ENCODE measurements around the gene NLGN2.
A peak's percentile ranks its signal among the peaks of the same experiment; 100 is the strongest.

The NLGN2 gene

DNA sequence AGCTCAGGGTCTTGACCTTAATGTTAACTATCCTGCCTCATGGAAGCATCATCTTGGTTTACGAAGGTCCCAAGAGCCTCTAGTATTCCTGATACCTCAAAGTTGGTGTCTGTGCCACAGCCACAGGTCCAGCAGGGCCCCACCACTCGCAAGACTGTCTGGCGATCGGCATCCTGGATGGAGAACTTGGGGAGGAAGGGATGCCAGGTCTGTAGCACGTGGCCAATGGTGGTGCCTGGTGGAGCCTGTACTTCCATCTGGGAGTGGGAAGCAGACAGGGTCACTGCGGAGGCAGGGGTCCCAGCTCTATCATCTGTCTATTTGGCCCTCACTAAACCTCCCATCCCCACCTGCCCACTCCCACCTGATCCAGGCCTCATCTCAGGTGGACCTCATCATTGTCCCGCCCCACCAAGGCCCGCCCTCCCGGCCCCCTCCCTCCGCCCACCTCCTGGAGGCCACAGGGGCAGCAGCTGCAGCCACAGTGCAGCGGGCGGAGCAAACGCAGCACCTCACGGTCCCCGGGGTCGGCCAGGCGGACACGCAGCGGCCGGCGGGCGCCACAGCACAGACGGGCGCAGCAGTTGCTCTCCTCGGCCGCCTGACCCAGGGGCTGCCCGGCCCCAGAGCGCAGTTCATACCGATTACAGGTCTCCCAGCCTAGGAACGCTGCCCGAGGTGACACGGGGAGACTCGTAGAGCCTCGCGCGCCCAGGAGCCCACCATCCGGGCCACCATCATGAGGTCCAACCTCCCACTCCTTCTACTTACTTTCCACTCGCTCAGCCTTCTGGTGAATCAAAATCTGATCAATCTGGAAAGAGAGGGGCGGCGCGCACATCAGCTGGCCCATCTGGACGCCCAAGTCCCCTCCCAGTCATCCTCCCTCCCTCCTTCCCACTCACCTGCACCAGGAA is 14.7 kb upstream of the NLGN2 start:
- DNase-seq (ENCODE audit: low read depth, low spot score), result no peak

DNA sequence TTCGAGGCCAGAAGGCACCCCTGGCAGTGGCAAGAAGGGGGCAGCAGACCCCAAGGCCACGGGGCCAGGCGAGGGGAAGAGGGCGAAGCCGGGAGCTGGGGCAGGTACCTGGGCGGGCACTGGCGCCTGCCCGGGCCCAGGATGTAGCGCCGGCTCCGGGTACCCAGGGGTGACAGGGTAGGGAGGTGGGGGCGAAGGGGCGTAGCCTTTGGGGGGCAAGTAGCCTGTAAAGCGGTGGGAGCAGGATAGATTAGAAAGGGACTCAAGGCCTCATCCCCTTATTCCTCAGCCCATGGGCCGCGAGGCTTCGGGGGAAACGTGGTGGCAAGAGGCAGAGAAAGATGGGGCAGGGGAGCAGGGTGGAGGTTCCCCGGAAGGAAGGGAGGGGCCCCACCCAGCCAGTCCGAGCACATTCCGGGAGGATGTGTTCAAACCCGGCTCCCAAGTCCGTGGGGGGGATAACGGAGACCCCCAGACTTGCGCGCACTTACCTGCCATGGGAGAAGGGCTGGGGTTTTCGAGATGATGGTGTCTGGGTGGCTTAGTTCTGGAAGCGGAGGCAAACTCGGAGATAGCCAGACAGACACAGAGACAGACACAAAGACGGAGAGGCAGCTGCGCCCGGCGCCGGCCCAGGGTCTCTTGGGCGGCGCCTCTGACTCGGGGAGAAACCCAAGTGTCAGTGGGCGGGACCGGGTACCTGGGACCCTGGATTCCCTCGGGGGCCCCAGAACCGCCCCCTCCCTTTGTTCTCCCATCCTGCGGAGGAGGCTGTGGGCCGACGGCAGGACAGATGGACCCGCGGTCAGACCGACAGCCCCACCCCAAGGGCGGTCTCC is 13.8 kb upstream of the NLGN2 start:
- peak; percentile 39 for DNase-seq (ENCODE audit: low read depth, low spot score)

DNA sequence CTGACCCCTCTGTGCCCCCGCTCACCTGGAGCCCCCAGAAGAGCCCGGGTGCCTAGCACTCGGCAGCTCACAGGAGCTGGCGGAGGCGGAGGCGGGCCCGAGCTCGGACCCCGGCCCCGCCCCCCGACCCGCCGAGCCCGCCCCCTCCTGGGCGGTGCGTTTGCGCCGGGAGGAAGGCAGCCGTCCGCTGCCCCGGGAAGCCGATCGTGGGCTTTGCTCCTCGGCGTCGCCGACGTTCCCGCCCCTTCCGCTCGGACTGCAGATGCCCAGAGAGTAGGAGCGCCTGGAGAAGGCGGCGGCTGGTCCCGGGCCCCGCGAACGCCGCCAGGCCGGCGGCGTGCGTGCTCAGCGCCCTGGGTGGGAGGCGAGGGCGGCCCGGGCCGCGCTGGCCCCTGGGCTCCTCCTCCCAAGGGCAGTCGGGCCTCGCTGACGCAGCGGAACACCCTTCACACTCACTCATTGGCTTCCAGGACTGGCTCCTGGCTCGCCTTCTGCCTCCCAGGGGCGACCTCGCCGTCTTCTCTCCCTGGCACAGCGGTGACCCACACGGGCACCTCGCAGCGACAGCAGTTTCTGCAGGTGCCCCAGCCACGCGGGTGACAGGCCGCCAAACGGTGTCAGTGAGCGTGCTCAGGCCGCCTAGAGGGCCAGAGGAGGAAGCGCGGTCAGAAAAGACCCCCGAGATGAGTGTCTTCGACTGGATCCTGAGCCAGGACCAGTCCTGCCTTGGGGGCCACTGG is 13.0 kb upstream of the NLGN2 start, which contains the start of gene PLSCR3:
Gene PLSCR3, minus strand, starts transcription at position 74 of the 740 bp plus-strand sequence. CDS start 415 bp downstream, outside the sequence.
- DNase-seq (ENCODE audit: low read depth, low spot score), result peak; percentile 94

DNA sequence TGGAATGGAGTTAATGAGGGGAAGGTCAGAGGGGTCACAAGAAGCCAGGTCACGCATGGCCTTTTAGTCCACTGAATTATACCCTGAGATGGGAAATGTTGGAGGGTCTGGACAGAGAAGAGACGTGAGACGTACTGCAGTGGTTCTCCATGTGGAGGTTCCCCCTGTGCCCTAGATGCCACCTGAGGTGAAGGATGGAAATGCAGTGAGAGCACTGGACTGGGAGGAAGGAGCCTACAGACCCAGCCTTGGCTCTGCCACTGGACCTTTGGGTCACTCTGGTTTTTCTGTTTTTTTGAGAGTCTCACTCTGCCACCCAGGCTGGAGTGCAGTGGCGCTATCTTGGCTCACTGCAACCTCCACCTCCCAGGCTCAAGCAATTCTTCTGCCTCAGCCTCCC is 11.5 kb upstream of the NLGN2 start:
- no peak for DNase-seq (ENCODE audit: low read depth, low spot score)

DNA sequence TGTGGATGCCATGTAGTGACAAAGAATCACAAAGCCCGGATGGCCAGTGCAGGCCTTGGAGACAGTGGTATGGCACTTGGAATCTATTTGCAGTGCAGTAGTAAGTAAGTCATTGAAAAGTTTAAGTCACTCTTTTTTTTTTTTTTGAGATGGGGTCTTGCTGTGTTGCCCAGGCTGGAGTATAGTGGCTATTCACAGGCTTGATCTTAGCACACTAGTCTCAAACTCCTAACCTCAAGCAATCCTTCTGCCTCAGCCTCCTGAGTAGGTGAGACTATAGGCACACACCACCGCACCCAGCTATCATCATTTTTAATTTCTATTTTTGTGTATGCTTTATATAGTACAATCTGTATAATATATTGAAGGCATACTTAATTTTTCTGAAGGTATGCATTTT is 9.0 kb upstream of the NLGN2 start:
- no peak for DNase-seq (ENCODE audit: low read depth, low spot score)

DNA sequence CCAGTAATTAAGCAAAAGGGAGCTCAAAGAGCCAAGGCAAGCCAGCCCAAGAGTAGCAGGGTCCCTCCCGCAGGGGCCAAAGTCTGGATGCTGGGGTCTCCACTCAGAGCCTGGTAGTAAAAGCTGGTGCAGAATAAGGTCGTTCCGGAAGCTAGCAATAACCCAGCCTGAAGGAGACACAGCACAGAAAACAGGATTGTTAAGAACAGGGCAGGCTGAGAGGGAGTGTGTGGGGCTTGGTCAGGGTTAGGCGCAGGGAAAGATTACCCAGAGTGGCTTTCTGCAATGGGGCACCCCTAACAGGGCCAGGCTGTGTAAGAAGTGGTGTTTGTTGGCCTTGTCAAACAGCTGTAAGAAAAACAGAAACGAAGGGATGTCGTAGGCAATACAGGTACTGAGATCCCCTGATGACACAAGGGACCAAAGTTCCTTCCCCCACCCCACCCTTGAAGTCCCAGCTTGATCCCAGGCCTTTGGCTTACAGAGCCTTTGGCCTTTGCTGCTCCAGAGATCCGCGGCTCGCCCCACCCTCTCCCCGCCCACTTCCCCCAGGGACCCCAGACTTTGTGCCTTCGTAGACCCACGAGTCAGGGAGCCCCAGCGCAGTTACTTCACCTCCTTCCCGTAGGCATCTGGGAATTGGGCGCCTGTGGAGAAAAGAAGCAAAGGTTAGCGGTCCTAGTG is 4.5 kb upstream of the NLGN2 start:
- no peak for DNase-seq (ENCODE audit: low read depth, low spot score)

DNA sequence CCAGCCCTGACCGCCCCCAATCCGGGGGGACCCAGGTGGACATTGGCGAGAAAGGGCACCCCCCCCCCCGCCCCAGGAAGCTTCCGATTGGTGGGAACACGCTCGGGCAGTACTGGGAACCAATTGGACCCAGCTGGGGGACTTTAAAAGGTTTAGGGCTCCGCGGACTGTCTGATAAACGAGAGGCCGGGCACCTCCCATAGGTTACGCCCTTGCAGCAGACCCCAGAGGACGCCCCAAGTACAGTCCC is 4.0 kb upstream of the NLGN2 start:
- no peak for DNase-seq (ENCODE audit: low read depth, low spot score)

DNA sequence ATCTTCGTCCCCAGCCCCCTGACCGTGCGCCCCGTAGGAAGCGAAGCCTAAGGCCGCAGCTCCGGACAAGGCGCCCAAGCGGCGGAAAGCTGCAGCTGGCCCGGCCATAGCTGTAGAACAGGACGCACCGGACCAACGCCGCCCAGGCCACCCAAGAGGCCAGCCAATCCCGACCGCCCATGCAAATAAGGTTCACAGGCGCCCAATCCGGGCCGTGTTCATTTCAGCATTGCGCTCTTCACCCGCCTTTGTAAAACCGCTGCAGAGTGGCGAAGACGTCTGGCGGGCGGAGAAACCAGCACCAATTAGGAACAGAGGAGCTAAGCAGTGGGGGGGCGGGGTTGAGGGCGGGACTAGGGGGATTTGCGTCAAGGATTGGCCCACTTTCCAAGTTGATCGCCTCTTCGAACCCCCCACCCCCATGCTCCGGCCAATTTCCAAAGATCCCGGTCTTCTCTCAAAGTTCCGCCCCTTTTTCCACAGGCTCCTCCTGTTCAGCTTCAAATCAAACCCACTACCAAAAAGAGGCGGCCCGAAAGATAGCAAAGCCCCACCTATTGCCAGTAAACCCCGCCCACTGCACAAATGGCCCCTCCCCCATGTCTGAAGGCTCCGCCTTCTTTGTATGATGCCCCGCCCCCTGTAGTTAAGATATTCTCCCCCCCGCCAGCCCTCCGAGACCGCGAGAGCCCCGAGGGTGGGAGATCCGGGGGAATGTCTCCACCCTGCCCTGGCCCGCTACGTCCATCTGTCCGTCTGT is 3.5 kb upstream of the NLGN2 start, which contains the start of gene TMEM256:
Gene TMEM256, minus strand, starts transcription at position 121 of the 760 bp plus-strand sequence. Its CDS starts 13 bp downstream, at position 108.
- DNase-seq (ENCODE audit: low read depth, low spot score), result peak; percentile 100

DNA sequence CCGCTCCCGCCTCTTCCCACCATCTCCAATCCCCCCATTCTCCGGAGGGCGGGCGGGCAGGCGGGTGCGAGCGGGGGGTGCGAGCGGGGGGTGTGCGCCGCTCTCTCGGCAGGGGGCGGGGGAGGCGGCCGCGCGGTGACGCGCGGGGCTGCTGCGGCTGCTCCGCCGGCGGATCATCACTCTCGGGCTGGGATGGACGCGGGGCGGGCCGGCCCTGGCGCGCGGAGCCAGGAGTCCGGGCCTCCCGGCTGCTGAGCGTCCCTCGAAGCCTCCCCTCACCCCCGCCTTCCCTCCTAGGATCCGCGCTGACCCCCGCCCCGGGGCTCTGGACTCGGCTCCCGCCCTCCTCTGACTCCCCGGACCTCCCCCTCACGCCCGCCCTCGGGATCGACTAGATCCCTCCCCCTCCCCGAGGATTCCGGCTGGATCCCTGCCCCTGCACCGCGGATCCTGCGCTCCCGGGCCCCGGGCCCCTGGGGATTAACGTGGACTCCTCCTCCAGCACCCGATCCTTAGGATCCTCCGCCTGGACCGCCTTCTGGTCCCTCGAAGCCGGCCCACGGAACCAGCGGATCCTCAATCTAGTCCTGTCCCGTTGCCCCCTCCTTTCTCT is 2.8 kb upstream of the NLGN2 start:
- DNase-seq (ENCODE audit: low read depth, low spot score), result no peak

DNA sequence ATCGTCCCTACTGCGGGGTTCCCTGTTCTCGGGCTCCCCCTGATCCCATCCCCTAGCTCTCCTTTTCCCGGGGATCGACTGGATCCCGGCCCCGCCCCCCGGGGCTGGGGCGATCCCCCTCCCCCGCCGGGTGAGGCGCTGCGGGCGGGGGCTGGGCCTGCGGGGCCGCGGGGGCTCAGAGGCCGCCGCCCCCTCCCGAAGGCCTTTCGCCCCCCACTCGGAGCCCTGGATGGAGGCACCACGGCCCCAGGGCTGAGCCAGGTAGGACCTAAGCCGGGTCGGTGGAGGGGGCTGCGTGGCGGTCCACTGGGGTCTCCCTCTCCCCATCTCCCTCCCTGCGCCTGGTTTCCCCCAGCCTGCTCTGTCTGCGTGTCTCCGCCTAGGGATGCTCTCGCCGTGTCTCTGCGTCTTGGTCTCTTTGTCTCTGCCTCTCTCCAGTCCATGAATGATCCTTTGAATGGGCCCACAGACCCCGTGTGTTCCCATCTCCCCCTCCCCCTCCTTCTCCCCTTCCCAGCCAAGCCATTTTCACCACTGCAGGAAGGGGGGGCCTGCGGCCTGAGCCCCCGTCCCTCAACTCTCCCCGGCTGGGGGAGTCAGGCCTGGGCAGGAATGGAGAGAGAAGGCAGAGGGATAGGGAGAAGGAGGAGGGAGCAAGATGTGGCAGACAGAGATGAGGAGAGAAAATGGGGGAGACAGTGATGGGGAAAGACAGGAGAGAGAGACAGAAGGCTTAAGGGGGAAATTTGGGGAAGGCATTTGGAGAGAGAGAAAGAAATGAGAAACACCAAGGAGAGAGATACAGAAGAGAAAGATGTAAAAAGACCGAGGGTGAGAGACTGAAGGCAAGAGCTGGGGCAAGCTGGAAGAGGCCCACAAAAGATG is 2.1 kb upstream of the NLGN2 start:
- DNase-seq (ENCODE audit: low read depth, low spot score), result peak; percentile 42

DNA sequence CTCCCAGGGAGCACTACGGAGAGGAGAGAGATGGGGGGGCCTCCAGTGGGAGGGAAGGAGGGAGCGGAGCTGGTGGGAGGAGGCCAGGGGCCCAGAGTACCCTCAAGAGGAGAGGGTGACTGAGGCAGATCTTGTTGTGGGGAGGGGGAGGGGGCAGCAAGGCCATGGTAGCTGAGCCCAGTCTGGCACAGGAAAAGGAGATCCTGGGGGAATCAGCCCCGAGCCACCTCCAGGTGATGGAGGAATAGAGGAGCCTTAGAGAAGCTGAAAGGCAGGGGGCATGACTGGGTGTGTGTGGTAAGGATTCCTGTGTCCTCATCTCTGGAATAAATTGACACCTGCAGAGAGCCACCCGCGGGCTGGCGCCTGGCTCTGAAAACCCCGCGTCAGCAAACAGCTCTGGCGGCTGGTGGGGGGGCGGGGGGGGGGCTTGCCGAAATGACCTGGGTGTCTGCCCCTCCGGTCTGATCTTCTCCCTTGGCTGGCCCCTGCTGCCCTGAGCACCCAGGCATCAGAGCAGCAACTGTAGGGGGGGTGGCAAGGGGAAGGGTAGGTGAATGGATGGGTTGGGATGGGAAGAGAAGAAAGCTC is 1.3 kb upstream of the NLGN2 start:
- peak; percentile 27 for DNase-seq (ENCODE audit: low read depth, low spot score)

DNA sequence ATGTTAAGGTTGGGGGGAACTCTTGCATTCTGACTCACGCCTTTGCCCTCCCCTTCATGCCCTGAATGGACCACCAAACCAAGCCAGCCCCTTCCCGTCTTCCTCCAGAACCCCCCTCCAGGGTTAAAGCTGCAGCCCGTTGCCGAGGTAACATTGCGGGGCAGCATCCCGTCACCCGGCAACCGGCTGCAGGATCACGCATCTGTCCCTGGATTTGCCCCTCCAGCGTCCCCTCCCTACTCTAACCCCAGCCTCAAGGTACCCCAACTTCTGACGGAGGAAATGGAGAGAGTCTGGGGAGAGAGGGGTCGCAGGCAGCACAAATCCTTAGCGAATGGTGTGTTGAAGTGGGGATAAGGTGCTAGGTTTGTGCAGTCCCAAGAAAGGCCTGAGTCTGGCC is 563 bp upstream of the NLGN2 start:
- DNase-seq (ENCODE audit: low read depth, low spot score), result no peak

DNA sequence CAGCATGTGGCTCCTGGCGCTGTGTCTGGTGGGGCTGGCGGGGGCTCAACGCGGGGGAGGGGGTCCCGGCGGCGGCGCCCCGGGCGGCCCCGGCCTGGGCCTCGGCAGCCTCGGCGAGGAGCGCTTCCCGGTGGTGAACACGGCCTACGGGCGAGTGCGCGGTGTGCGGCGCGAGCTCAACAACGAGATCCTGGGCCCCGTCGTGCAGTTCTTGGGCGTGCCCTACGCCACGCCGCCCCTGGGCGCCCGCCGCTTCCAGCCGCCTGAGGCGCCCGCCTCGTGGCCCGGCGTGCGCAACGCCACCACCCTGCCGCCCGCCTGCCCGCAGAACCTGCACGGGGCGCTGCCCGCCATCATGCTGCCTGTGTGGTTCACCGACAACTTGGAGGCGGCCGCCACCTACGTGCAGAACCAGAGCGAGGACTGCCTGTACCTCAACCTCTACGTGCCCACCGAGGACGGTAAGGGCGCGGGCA is 645 bp downstream of the NLGN2 start:
- DNase-seq (ENCODE audit: low read depth, low spot score), result no peak

DNA sequence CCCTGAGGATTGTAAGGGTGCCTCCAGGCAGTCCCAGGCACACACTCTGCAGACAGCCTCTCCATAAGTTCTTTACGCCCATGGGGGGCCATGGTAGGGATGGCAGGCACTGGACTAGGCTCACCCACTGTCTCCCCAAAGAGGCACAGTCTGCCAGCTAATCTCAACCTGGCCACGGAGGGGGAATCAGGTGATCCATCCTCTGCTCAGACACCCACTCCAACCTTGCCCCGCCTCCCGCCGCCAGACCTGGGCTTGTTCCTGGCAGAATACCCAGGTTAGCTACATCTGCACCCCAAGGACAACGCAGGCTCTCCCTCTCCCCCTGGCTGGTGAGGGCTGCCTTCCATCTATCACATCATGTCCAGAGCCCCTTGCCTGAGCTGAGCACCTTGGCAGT is 1.2 kb downstream of the NLGN2 start:
- DNase-seq (ENCODE audit: low read depth, low spot score), result no peak

DNA sequence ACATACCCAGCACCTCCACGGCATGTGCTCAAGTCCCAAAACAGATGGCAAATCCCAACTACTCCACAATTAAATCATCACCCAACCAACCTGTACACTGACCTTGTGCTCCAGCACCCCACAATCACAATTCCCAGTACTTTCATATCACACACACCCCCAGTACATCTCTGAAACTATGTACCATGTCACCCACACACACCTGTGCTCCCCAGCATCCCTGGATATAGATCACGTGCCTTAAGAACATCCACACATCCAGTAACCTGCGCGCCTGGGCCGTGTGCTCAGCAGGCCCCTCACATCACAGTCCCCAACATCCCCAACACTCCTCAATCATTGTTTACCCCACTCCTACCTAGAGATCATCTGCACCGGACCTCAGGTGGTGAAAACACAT is 2.1 kb downstream of the NLGN2 start:
- DNase-seq (ENCODE audit: low read depth, low spot score), result no peak

DNA sequence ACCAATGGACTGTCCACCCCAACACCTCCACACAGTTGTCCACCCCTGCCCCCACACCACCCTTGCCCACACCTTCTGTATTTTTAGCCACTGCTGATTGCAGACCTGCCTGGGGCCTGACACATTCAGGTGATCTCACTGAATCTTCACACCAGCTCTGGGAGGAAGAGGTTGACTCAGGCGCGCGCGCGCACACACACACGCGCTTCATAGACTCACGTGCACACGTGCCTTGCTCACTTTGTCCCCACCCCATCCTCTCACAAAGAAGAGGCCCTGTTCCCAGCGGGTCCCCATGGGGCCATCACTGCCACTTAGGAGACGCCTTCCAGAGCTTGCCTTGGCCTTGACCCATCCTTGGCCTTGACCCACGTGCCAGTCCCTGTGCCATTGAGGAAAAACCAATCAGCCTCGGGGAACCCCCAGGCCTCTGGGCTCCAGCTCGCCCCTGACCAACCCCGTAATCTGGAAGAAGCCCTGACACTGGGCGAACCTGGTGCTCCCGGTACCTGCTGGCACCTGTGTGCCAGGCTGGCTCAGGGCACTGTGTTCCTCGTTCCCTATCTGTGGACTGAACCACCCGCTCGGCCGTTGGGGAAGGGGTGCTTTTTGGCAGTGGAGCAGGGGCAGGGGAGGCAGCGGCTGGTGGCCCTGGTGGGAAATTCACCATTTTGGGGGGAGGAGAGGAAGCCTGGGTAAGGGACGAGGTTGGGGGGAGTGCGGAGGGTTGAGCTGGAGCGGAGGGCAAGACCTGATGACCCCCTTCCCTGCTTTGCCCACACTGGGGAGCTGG is 3.2 kb downstream of the NLGN2 start:
- no peak for DNase-seq (ENCODE audit: low read depth, low spot score)

DNA sequence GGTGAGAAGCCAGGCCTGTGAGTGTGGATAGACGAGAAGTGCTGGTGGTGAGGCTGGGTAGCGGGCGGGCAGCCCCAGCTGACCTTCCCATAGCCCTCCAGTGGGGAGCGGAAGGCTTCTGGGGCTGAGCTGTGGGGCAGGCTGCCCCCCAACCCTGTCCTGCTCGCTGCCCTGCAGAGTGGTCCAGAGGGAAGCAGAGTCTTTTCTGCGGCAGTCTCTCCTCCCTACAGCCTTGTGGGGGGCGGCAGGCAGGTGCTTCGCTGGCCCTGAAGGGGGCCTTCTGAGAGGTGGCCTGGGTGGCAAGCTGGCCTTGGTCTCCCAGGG is 3.7 kb downstream of the NLGN2 start:
- DNase-seq (ENCODE audit: low read depth, low spot score), result no peak

DNA sequence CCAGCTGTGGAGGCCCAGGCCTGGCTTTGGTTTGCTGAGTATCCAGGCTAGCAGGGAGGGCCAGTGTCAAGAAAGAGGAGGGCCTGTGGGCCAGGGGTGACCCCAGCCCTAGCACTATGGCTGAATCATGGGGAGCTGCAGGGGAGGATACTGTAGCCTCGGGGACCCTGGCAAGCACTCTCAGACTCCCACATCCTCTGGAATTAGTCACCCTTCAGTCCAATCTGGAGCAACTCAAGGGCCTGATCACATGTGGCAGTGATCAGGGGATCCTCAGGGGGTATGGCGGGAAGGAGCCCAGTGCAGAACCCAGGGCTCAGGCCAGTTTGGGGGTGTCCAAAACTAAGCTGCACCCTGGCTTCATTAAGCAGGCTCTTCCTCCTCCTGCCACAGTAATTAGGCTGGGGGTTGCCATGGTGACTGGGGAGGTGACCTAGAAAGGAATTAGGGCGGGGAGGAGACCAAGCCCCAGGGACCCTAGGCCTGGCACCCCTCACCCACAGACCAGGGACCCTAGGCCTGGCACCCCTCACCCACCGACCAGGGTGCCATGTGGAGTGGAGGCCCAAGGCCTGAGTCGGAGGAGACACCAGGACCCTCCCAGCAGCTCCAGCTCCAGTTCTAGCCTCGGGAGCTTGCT is 5.8 kb downstream of the NLGN2 start:
- DNase-seq (ENCODE audit: low read depth, low spot score), result no peak
